ENCODE data around the gene GNB1.
A peak's percentile ranks its signal among the peaks of the same experiment; 100 is the strongest.
"Not testable (repeated sequence)": the region's sequence is repeated elsewhere in the genome, so short reads cannot be mapped to it uniquely, and the experiment has no call there.

Gene GNB1

GRCh38 chr1:1890506-1891348 is at the start of gene GNB1:
TSS of gene GNB1 (minus strand) at chr1:1891087. CDS start at chr1:1825453, 65,634 bp downstream.
- DNase-seq (ENCODE audit: low read depth in 2 of 2): peak; percentile 56 to 84

GRCh38 chr1:1940123-1940425 is 49.2 kb upstream of the GNB1 start:
- no peak for DNase-seq (ENCODE audit: low read depth in 2 of 2)

- DNase-seq (ENCODE audit: low read depth in 2 of 2): no peak
Observed at GRCh38 chr1:1939296-1940122, 48.6 kb upstream of the GNB1 start.

- no peak for DNase-seq (ENCODE audit: low read depth in 2 of 2)
Observed at GRCh38 chr1:1938613-1939295, 47.9 kb upstream of the GNB1 start.

- DNase-seq (ENCODE audit: low read depth in 2 of 2): no peak
Observed at GRCh38 chr1:1938276-1938573, 47.3 kb upstream of the GNB1 start.

GRCh38 chr1:1937549-1938275 is 46.8 kb upstream of the GNB1 start:
- DNase-seq (ENCODE audit: low read depth in 2 of 2): no peak

- no peak for DNase-seq (ENCODE audit: low read depth in 2 of 2)
Observed at GRCh38 chr1:1937061-1937460, 46.2 kb upstream of the GNB1 start.

- DNase-seq (ENCODE audit: low read depth in 2 of 2): not testable (repeated sequence)
Observed at GRCh38 chr1:1934848-1935247, 44.0 kb upstream of the GNB1 start.

GRCh38 chr1:1929639-1930545 is 39.0 kb upstream of the GNB1 start:
- DNase-seq (ENCODE audit: low read depth in 2 of 2): no peak

- no peak for DNase-seq (ENCODE audit: low read depth in 2 of 2)
Observed at GRCh38 chr1:1929102-1929638, 38.3 kb upstream of the GNB1 start.

- no peak for DNase-seq (ENCODE audit: low read depth in 2 of 2)
Observed at GRCh38 chr1:1928231-1929101, 37.6 kb upstream of the GNB1 start.

GRCh38 chr1:1927751-1928150 is 36.9 kb upstream of the GNB1 start:
- no peak for DNase-seq (ENCODE audit: low read depth in 2 of 2)

- DNase-seq (ENCODE audit: low read depth in 2 of 2): no peak
Observed at GRCh38 chr1:1926886-1927660, 36.2 kb upstream of the GNB1 start.

GRCh38 chr1:1926346-1926811 is 35.5 kb upstream of the GNB1 start:
- no peak for DNase-seq (ENCODE audit: low read depth in 2 of 2)

- no peak for DNase-seq (ENCODE audit: low read depth in 2 of 2)
Observed at GRCh38 chr1:1925437-1926345, 34.8 kb upstream of the GNB1 start.

GRCh38 chr1:1924849-1925248 is 34.0 kb upstream of the GNB1 start:
- no peak for DNase-seq (ENCODE audit: low read depth in 2 of 2)

GRCh38 chr1:1924386-1924785 is 33.5 kb upstream of the GNB1 start:
- DNase-seq (ENCODE audit: low read depth in 2 of 2): no peak
